ENCODE results near the gene BMPR1A.
A peak's percentile ranks its signal among the peaks of the same experiment; 100 is the strongest.

BMPR1A gene

DNA sequence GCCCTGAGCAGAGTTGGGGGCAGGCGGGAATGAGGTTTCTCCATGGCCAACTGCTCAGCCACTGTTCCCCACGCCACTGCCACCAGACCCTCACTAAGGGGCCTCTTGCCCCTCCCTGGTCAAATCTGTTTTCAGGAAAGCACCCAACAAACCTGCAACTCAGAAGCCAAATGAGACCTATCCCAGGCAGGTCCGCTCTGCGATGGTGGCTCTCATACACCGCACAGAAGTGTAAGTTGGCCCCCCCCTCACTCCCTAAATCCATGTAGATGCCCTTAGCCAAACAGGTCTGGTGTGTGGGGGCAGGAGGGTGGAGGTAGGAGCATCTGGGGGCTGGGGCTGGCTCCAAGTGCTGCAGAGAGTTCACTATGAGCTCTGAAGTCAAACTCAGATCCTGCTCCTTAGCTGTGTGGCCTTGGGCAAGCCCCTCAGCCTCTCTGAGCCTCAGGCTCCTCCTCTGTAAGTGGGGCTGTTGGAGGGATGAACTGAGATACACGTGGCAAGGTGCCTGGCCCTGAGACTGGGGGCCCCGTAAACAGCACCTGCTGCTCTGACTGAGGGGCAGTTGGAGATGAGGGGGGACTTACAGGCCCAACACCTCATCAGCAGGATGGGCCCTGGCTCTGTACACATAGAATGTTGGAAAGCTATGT is 199.9 kb downstream of the BMPR1A start:
- Histone ChIP-seq H3K27me3 (ENCODE audit: insufficient read depth, poor library complexity, severe bottlenecking) (no peaks in the 10 kb centered on the region), H3K9me3 (ENCODE audit: severe bottlenecking) (no peaks in the 10 kb centered on the region), H3K4me3 (ENCODE audit: severe bottlenecking) (no peak overlapping the region), H3K4me1 (ENCODE audit: insufficient read depth, poor library complexity, severe bottlenecking) (peaks cover 20% of the 10 kb centered on the region), H3K36me3 (ENCODE audit: low read depth) (no peaks in the 10 kb centered on the region), H3K27ac (ENCODE audit: poor library complexity, severe bottlenecking) (no peak overlapping the region)
- DNase-seq (ENCODE audit: low spot score) (no peak), ATAC-seq (ENCODE audit: low read depth) (no peak)
- TF ChIP-seq, protein P1, sequence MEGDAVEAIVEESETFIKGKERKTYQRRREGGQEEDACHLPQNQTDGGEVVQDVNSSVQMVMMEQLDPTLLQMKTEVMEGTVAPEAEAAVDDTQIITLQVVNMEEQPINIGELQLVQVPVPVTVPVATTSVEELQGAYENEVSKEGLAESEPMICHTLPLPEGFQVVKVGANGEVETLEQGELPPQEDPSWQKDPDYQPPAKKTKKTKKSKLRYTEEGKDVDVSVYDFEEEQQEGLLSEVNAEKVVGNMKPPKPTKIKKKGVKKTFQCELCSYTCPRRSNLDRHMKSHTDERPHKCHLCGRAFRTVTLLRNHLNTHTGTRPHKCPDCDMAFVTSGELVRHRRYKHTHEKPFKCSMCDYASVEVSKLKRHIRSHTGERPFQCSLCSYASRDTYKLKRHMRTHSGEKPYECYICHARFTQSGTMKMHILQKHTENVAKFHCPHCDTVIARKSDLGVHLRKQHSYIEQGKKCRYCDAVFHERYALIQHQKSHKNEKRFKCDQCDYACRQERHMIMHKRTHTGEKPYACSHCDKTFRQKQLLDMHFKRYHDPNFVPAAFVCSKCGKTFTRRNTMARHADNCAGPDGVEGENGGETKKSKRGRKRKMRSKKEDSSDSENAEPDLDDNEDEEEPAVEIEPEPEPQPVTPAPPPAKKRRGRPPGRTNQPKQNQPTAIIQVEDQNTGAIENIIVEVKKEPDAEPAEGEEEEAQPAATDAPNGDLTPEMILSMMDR (IDR thresholded peaks at IDR 0.05; ENCODE audit: poor library complexity, severe bottlenecking), result no peak

GRCh38 chr10:86956848-86957448 is 200.5 kb downstream of the BMPR1A start:
- no peaks in the 10 kb centered on the region for H3K27me3 ChIP-seq (ENCODE audit: insufficient read depth, poor library complexity, severe bottlenecking)
- ATAC-seq (ENCODE audit: low read depth), result no peak
- TF ChIP-seq, protein P1 (IDR thresholded peaks at IDR 0.05; ENCODE audit: poor library complexity, severe bottlenecking), result no peak
- no peaks in the 10 kb centered on the region for H3K36me3 ChIP-seq (ENCODE audit: low read depth)
- H3K4me3 ChIP-seq (ENCODE audit: severe bottlenecking), result no peak overlapping the region
- no peaks in the 10 kb centered on the region for H3K9me3 ChIP-seq (ENCODE audit: severe bottlenecking)
- peaks cover 23% of the 10 kb centered on the region for H3K4me1 ChIP-seq (ENCODE audit: insufficient read depth, poor library complexity, severe bottlenecking)
- H3K27ac ChIP-seq (ENCODE audit: poor library complexity, severe bottlenecking), result no peak overlapping the region
- DNase-seq (ENCODE audit: low spot score), result no peak

DNA sequence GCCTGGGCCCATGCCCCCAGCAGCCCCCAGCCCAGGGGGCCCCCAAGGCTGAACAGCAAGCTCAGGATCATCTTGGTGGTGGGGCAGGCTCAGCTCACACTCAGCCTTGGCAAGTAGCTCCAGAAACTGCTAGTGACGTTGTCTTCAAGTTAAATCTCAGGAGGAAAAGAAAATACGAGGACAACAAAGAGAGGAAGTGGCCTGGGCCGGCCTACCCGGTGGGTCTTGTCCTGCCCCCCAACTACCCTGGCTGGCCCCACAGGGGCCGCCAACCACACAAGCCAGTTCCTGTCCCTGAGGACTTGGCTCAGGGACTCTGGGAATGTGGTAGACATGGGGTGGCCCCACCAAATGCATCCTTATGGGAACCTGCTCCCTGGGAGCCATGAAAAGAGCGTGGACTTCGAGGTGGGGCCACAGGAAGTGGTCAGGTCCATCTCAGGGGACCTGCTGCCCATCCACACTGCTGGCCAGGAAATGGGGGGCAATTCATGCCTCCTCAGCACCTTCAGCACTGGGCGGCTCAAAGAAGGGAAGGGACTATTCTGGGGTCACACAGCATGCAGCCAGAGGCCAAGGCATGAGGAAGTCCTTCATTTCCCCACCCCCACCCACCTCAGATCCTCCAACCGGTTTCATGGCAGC is 201.2 kb downstream of the BMPR1A start, which contains the start of gene MMRN2:
Gene MMRN2 (minus strand): TSS at position 145 of the 645 bp plus-strand sequence. CDS start 74 bp downstream, at position 71.
- no peak for ATAC-seq (ENCODE audit: low read depth)
- H3K27ac ChIP-seq (ENCODE audit: poor library complexity, severe bottlenecking), result peak within 1 kb of the TSS; percentile 70
- TF ChIP-seq, protein P1 (IDR thresholded peaks at IDR 0.05; ENCODE audit: poor library complexity, severe bottlenecking), result no peak
- H3K9me3 ChIP-seq (ENCODE audit: severe bottlenecking), result no peaks in the 10 kb centered on the region
- no peak within 1 kb of the TSS for H3K4me3 ChIP-seq (ENCODE audit: severe bottlenecking)
- H3K27me3 ChIP-seq (ENCODE audit: insufficient read depth, poor library complexity, severe bottlenecking), result no peaks in the 10 kb centered on the region
- no peaks in the 10 kb centered on the region for H3K36me3 ChIP-seq (ENCODE audit: low read depth)
- peaks cover 23% of the 10 kb centered on the region for H3K4me1 ChIP-seq (ENCODE audit: insufficient read depth, poor library complexity, severe bottlenecking)
- no peak for DNase-seq (ENCODE audit: low spot score)

DNA sequence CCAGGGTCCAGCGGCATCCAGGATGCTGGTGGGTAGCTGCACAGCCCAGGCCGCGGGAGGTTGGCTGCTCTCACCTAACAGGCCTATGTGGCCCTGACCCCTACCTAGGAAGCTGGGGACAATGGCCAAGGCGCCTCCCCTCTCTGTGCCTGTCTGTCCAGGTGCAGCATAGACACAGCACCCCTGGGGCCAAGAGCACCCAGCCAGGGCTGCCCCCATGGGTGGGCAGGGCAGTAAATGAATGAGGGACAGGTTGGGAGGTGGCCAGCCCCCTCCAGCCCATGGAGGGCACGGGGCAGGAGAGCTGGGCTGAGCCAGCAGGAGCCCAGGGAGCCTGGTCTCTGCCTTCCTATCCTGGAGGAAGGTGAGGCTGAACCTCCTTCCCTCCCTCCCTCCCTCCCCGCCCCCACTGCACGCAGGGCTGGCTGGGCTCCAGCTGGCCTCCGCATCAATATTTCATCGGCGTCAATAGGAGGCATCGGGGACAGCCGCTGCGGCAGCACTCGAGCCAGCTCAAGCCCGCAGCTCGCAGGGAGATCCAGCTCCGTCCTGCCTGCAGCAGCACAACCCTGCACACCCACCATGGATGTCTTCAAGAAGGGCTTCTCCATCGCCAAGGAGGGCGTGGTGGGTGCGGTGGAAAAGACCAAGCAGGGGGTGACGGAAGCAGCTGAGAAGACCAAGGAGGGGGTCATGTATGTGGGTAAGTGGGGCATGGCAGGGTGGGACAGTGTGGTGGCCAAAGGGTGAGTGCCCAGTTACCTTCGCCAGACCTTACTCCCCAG is 201.9 kb downstream of the BMPR1A start, which contains the start of gene SNCG:
Gene SNCG (plus strand): TSS at position 484 of the 785 bp plus-strand sequence. CDS start 99 bp downstream, at position 583.
- ATAC-seq (ENCODE audit: low read depth) (peak; percentile 13; the same call in 2 of the 3 replicates), DNase-seq (ENCODE audit: low spot score) (no peak)
- peak within 1 kb of the TSS; percentile 4 for H3K4me3 ChIP-seq (ENCODE audit: severe bottlenecking)
- no peaks in the 10 kb centered on the region for H3K36me3 ChIP-seq (ENCODE audit: low read depth)
- peak within 1 kb of the TSS; percentile 70 for H3K27ac ChIP-seq (ENCODE audit: poor library complexity, severe bottlenecking)
- peaks cover 23% of the 10 kb centered on the region for H3K4me1 ChIP-seq (ENCODE audit: insufficient read depth, poor library complexity, severe bottlenecking)
- H3K9me3 ChIP-seq (ENCODE audit: severe bottlenecking), result no peaks in the 10 kb centered on the region
- no peaks in the 10 kb centered on the region for H3K27me3 ChIP-seq (ENCODE audit: insufficient read depth, poor library complexity, severe bottlenecking)
- TF ChIP-seq, protein P1 (IDR thresholded peaks at IDR 0.05; ENCODE audit: poor library complexity, severe bottlenecking), result no peak

All from RWPE2 (cell line).